ENCODE measurements around the gene NLRP6.
"Not testable (repeated sequence)": the region's sequence is repeated elsewhere in the genome, so short reads cannot be mapped to it uniquely, and the experiment has no call there.

The NLRP6 gene

GRCh38 chr11:266676-267439 lies 11.3 kb upstream of the NLRP6 start:
- Histone ChIP-seq H3K9ac (ENCODE audit: low read length) (no peak overlapping the region), H4K20me1 (ENCODE audit: insufficient read depth, low read length) (no peaks in the 10 kb centered on the region), H2AFZ (ENCODE audit: low read depth, low read length) (no peak overlapping the region; the same call in 1 of the 2 replicates), H3K27ac (ENCODE audit: low read length) (no peak overlapping the region), H3K9me3 (ENCODE audit: insufficient read depth, low read length) (no peaks in the 10 kb centered on the region), H3K4me3 (ENCODE audit: low read length) (peak overlapping the region; percentile 66), H3K4me2 (ENCODE audit: low read length) (peak overlapping the region; percentile 63), H3K27me3 (ENCODE audit: low read depth, low read length) (no peaks in the 10 kb centered on the region), H3K36me3 (replicated peaks; ENCODE audit: low read depth, low read length) (no peaks in the 10 kb centered on the region), H3K79me2 (ENCODE audit: low read length) (peaks cover 10% of the 10 kb centered on the region; the same call in 1 of the 2 replicates), H3K4me1 (ENCODE audit: low read length) (peaks cover 40% of the 10 kb centered on the region)
- no peak for TF ChIP-seq CTCF (IDR thresholded peaks at IDR 0.05; ENCODE audit: low read depth, low read length)
- TF ChIP-seq EZH2phosphoT487 (IDR thresholded peaks at IDR 0.05; ENCODE audit: low read depth): no peak

GRCh38 chr11:267491-267994 lies 10.7 kb upstream of the NLRP6 start:
- H3K36me3 ChIP-seq (replicated peaks; ENCODE audit: low read depth, low read length): no peaks in the 10 kb centered on the region
- H3K27ac ChIP-seq (ENCODE audit: low read length): peak overlapping the region; percentile 97
- H3K4me1 ChIP-seq (ENCODE audit: low read length): peaks cover 35% of the 10 kb centered on the region
- no peak overlapping the region; the same call in 1 of the 2 replicates for H2AFZ ChIP-seq (ENCODE audit: low read depth, low read length)
- peaks cover 10% of the 10 kb centered on the region; the same call in 1 of the 2 replicates for H3K79me2 ChIP-seq (ENCODE audit: low read length)
- H3K9ac ChIP-seq (ENCODE audit: low read length): peak overlapping the region; percentile 100
- peak overlapping the region; percentile 100 for H3K4me2 ChIP-seq (ENCODE audit: low read length)
- H3K27me3 ChIP-seq (ENCODE audit: low read depth, low read length): no peaks in the 10 kb centered on the region
- H3K9me3 ChIP-seq (ENCODE audit: insufficient read depth, low read length): no peaks in the 10 kb centered on the region
- TF ChIP-seq EZH2phosphoT487 (IDR thresholded peaks at IDR 0.05; ENCODE audit: low read depth) (no peak), CTCF (IDR thresholded peaks at IDR 0.05; ENCODE audit: low read depth, low read length) (no peak)
- peak overlapping the region; percentile 96 for H3K4me3 ChIP-seq (ENCODE audit: low read length)
- no peaks in the 10 kb centered on the region for H4K20me1 ChIP-seq (ENCODE audit: insufficient read depth, low read length)

- peak overlapping the region; percentile 100 for H3K9ac ChIP-seq (ENCODE audit: low read length)
- H3K36me3 ChIP-seq (replicated peaks; ENCODE audit: low read depth, low read length); H3K9me3 ChIP-seq (ENCODE audit: insufficient read depth, low read length); H3K27me3 ChIP-seq (ENCODE audit: low read depth, low read length); H3K79me2 ChIP-seq (ENCODE audit: low read length); H4K20me1 ChIP-seq (ENCODE audit: insufficient read depth, low read length); H2AFZ ChIP-seq (ENCODE audit: low read depth, low read length): not testable (repeated sequence)
- peaks cover 35% of the 10 kb centered on the region for H3K4me1 ChIP-seq (ENCODE audit: low read length)
- H3K4me3 ChIP-seq (ENCODE audit: low read length): peak overlapping the region; percentile 96
- H3K27ac ChIP-seq (ENCODE audit: low read length): peak overlapping the region; percentile 97
- H3K4me2 ChIP-seq (ENCODE audit: low read length): peak overlapping the region; percentile 100
- peak; percentile 24; the same call in 1 of the 2 replicates for TF ChIP-seq CTCF (IDR thresholded peaks at IDR 0.05; ENCODE audit: low read depth, low read length)
Measured at GRCh38 chr11:268716-269145, 9.5 kb upstream of the NLRP6 start.

- H3K9me3 ChIP-seq (ENCODE audit: insufficient read depth, low read length): no peaks in the 10 kb centered on the region
- no peak for TF ChIP-seq EZH2phosphoT487 (IDR thresholded peaks at IDR 0.05; ENCODE audit: low read depth)
- no peak for TF ChIP-seq CTCF (IDR thresholded peaks at IDR 0.05; ENCODE audit: low read depth, low read length)
- peak overlapping the region; percentile 96 for H3K4me3 ChIP-seq (ENCODE audit: low read length)
- peak overlapping the region; percentile 100 for H3K9ac ChIP-seq (ENCODE audit: low read length)
- H3K79me2 ChIP-seq (ENCODE audit: low read length): peaks cover 10% of the 10 kb centered on the region; the same call in 1 of the 2 replicates
- H3K27me3 ChIP-seq (ENCODE audit: low read depth, low read length): no peaks in the 10 kb centered on the region
- no peaks in the 10 kb centered on the region for H3K36me3 ChIP-seq (replicated peaks; ENCODE audit: low read depth, low read length)
- H2AFZ ChIP-seq (ENCODE audit: low read depth, low read length): no peak overlapping the region
- peak overlapping the region; percentile 100 for H3K4me2 ChIP-seq (ENCODE audit: low read length)
- H4K20me1 ChIP-seq (ENCODE audit: insufficient read depth, low read length): no peaks in the 10 kb centered on the region
- peak overlapping the region; percentile 97 for H3K27ac ChIP-seq (ENCODE audit: low read length)
- peaks cover 35% of the 10 kb centered on the region for H3K4me1 ChIP-seq (ENCODE audit: low read length)
Measured at GRCh38 chr11:269146-269890, 8.9 kb upstream of the NLRP6 start.

Data from OCI-LY3 (cell line).